Measurements from ENCODE around the gene ZXDC. TPM values are rescaled to one million over a fixed set of nuclear protein-coding genes. Genes with fewer than 3 reads are reported as not detected.

Gene ZXDC
- total and polyA plus RNA-seq, 2 donors (not counting 3 experiments of a cell fraction or from before 2014, with no cell fraction given): 15.2 to 22.6 TPM

DNA sequence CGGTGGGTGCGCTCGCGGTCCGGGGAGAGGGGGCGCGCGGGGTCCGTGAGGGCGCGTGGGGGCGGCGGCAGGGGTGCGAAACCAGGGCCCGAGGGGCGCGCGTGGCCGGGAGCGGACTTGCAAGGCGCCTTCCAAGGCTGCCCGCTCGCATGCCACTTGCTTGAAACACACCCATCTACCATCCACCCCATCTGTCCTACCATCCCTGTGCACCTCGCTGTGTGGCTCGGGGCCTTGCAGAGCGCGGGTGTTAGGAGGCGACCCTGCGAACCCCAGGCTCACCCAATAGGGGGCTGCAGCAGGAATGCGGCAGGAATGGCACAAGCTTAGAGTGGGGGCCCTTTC lies 80.7 kb downstream of the ZXDC start:
- Histone ChIP-seq H4K20me1 (replicated peaks; ENCODE audit: control insufficient read depth, extremely low read depth, insufficient read depth, low read length) (no peaks in the 10 kb centered on the region), H3K36me3 (ENCODE audit: control insufficient read depth in 2 of 2, extremely low read depth in 1 of 2, insufficient read depth in 2 of 2, low read length in 2 of 2) (no peaks in the 10 kb centered on the region), H3K4me1 (ENCODE audit: control insufficient read depth, extremely low read depth, insufficient read depth, low read length) (no peaks in the 10 kb centered on the region), H3K27ac (ENCODE audit: insufficient read depth, low read depth, low read length) (no peak overlapping the region), H3K4me2 (ENCODE audit: insufficient read depth, low read length) (no peak overlapping the region), H3K9me1 (replicated peaks; ENCODE audit: control insufficient read depth, extremely low read depth, insufficient read depth, low read length) (no peaks in the 10 kb centered on the region), H3K79me2 (ENCODE audit: control insufficient read depth, insufficient read depth, low read length) (no peaks in the 10 kb centered on the region), H3K9me3 (replicated peaks; ENCODE audit: control insufficient read depth, insufficient read depth, low read length) (no peaks in the 10 kb centered on the region), H2AFZ (ENCODE audit: low read depth, low read length) (no peak overlapping the region), H3K27me3 (ENCODE audit: control insufficient read depth in 2 of 2, insufficient read depth in 2 of 2, low read length in 2 of 2) (peaks cover 21 to 31% of the 10 kb centered on the region in 2 experiments), H3K9ac (replicated peaks; ENCODE audit: extremely low read depth, insufficient read depth, low read length) (no peak overlapping the region), H3K4me3 (replicated peaks in 1 of 3; ENCODE audit: insufficient read depth in 1 of 3, low read depth in 1 of 3, low read length in 3 of 3) (no peak overlapping the region)
- intact Hi-C loops (cut with micrococcal nuclease) (no loop called here), dilution Hi-C loops (cut with MboI; ENCODE audit: extremely low pct_ligation_motif_present, low sequenced_read_pairs) (no loop called here)
- DNase-seq (ENCODE audit: low read depth, low spot score): no peak
- BruUV-seq (replicated peaks): no TSS peak
- POLR2A ChIA-PET: no interaction called here
- FAIRE-seq: no peak
- CTCF ChIA-PET: interaction anchor here (2.6 kb wide), 1 partner anchor 149 kb away, joined by 9 read pairs; no protein-coding TSS in a partner anchor
- TF ChIP-seq POLR2A (IDR thresholded peaks at IDR 0.05; ENCODE audit: low read depth, low read length): no peak
- no peak for TF ChIP-seq GATA2 (IDR thresholded peaks at IDR 0.05; ENCODE audit: insufficient read depth, insufficient read length, low read depth, low read length)
- TF ChIP-seq JUN (IDR thresholded peaks at IDR 0.05; ENCODE audit: borderline replicate concordance, insufficient read depth, insufficient read length, low read depth): no peak
- TF ChIP-seq, protein P1, sequence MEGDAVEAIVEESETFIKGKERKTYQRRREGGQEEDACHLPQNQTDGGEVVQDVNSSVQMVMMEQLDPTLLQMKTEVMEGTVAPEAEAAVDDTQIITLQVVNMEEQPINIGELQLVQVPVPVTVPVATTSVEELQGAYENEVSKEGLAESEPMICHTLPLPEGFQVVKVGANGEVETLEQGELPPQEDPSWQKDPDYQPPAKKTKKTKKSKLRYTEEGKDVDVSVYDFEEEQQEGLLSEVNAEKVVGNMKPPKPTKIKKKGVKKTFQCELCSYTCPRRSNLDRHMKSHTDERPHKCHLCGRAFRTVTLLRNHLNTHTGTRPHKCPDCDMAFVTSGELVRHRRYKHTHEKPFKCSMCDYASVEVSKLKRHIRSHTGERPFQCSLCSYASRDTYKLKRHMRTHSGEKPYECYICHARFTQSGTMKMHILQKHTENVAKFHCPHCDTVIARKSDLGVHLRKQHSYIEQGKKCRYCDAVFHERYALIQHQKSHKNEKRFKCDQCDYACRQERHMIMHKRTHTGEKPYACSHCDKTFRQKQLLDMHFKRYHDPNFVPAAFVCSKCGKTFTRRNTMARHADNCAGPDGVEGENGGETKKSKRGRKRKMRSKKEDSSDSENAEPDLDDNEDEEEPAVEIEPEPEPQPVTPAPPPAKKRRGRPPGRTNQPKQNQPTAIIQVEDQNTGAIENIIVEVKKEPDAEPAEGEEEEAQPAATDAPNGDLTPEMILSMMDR (IDR thresholded peaks at IDR 0.05; ENCODE audit: extremely low read depth in 1 of 2, insufficient read depth in 1 of 2, low read depth in 1 of 2, low read length in 2 of 2): no peak
- no peak for TF ChIP-seq EZH2 (IDR thresholded peaks at IDR 0.05; ENCODE audit: borderline replicate concordance, low read depth, low read length, severe bottlenecking)
- TF ChIP-seq, protein P2, sequence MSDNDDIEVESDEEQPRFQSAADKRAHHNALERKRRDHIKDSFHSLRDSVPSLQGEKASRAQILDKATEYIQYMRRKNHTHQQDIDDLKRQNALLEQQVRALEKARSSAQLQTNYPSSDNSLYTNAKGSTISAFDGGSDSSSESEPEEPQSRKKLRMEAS (IDR thresholded peaks at IDR 0.05; ENCODE audit: insufficient read depth, insufficient read length): no peak
- no peak for TF ChIP-seq POLR2AphosphoS5 (IDR thresholded peaks at IDR 0.05; ENCODE audit: insufficient read depth, low read depth, low read length)
- TF ChIP-seq MYC (IDR thresholded peaks at IDR 0.05; ENCODE audit: low read depth, low read length): no peak
- no peak for TF ChIP-seq FOS (IDR thresholded peaks at IDR 0.05; ENCODE audit: borderline replicate concordance, insufficient read depth, low read length)

Data from endothelial cell of umbilical vein (primary cell).